ENCODE results near the gene ANKFN1.

DNA sequence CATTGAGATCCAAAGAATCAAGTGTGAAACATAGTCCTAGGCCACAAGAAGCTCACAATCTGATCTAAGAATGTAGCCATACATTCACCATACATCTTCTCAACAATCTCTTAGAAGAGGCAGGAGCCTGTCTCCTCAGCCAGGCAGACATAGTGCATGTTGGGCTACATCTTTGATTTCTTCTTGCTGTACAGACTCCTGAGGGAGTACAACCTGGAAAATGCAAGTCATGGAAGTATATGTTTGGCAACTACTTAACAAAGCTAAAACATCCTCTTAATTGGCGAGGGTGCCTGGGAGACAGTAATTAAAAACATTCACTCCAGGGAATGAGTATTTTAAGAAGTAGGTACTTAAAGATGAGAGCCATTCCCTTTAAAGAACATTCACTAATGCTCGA is 361.0 kb downstream of the ANKFN1 start:
- TF ChIP-seq, protein P1, sequence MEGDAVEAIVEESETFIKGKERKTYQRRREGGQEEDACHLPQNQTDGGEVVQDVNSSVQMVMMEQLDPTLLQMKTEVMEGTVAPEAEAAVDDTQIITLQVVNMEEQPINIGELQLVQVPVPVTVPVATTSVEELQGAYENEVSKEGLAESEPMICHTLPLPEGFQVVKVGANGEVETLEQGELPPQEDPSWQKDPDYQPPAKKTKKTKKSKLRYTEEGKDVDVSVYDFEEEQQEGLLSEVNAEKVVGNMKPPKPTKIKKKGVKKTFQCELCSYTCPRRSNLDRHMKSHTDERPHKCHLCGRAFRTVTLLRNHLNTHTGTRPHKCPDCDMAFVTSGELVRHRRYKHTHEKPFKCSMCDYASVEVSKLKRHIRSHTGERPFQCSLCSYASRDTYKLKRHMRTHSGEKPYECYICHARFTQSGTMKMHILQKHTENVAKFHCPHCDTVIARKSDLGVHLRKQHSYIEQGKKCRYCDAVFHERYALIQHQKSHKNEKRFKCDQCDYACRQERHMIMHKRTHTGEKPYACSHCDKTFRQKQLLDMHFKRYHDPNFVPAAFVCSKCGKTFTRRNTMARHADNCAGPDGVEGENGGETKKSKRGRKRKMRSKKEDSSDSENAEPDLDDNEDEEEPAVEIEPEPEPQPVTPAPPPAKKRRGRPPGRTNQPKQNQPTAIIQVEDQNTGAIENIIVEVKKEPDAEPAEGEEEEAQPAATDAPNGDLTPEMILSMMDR (IDR thresholded peaks at IDR 0.05): no peak
- no peak for TF ChIP-seq POLR2A (IDR thresholded peaks at IDR 0.05)

All from body of pancreas (tissue), 4 donors.